ENCODE results near the gene IL32. TPM values are rescaled to one million over a fixed set of nuclear protein-coding genes. Genes with fewer than 3 reads are reported as not detected.

IL32 gene
- polyA plus RNA-seq, 2 donors = 16.5 to 19.0 TPM

DNA sequence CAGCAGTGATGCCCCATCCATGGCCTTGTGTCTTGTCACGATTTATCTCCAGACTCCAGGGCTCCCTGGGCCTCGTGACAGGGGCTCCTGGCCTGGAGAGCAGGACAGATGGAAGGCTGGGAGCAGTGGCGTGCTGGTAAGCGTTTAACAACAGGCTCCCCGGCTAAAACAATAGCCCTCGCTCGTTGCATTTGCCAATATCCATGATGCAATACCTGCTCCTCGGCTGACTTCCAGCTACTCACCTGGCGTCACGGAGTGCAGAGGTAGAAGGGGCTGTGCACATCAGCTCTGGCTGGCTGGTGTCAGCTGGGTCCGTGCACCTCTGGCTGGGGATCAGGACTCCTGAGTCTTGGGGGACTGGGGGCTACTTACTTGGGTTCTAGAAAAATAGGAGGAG is 27.2 kb upstream of the IL32 start:
- peaks cover 0 to 3% of the 10 kb centered on the region in 2 donors for H3K27me3 ChIP-seq (ENCODE audit: control insufficient read depth in 1 of 2, insufficient read depth in 2 of 2, low read length in 2 of 2)
- H3K36me3 ChIP-seq (ENCODE audit: control insufficient read depth in 2 of 2, insufficient read depth in 2 of 2, low read length in 1 of 2) = no peaks in the 10 kb centered on the region
- 24 to 32% methylated on average over 11 of the region's 11 CpGs for WGBS, 2 donors
- H3K4me3 ChIP-seq (ENCODE audit: low read depth in 1 of 2, low read length in 2 of 2) = no peak overlapping the region
- peaks cover 0 to 2% of the 10 kb centered on the region in 2 donors for H3K4me1 ChIP-seq (ENCODE audit: control insufficient read depth in 2 of 2, insufficient read depth in 2 of 2, low read length in 1 of 2)
- H3K27ac ChIP-seq (ENCODE audit: low read depth in 2 of 2, low read length in 1 of 2) = peak overlapping the region; percentile 23 to 92
- no peaks in the 10 kb centered on the region for H3K9me3 ChIP-seq (ENCODE audit: control insufficient read depth in 2 of 2, insufficient read depth in 1 of 2, low read depth in 1 of 2, low read length in 1 of 2)

DNA sequence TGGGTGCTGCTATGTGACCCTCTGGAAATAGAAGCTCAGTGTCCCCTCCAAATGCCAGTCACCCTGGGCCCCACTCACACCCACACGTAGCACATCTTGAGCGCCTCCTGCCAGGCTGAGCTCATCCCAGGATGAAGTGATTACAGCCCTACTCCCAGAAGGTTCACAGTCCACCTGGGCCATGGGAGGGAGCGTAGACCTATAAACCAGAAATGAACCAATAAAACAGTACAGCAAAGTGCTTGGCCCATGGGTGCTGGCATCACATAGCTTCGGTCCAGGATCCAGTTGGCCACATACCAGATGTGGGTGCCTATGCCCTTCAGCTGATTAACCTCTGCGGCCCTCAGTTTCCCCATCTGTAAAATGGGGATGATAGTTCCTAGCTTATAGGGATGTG is 26.5 kb upstream of the IL32 start:
- Histone ChIP-seq H3K4me1 (ENCODE audit: control insufficient read depth in 2 of 2, insufficient read depth in 2 of 2, low read length in 1 of 2) (peaks cover 0 to 2% of the 10 kb centered on the region in 2 donors), H3K9me3 (ENCODE audit: control insufficient read depth in 2 of 2, insufficient read depth in 1 of 2, low read depth in 1 of 2, low read length in 1 of 2) (no peaks in the 10 kb centered on the region), H3K4me3 (ENCODE audit: low read depth in 1 of 2, low read length in 2 of 2) (no peak overlapping the region), H3K36me3 (ENCODE audit: control insufficient read depth in 2 of 2, insufficient read depth in 2 of 2, low read length in 1 of 2) (no peaks in the 10 kb centered on the region), H3K27me3 (ENCODE audit: control insufficient read depth in 1 of 2, insufficient read depth in 2 of 2, low read length in 2 of 2) (peaks cover 0 to 3% of the 10 kb centered on the region in 2 donors), H3K27ac (ENCODE audit: low read depth in 2 of 2, low read length in 1 of 2) (peak overlapping the region in 1 of 2 donors; percentile 92)
- 68 to 81% methylated on average over 5 of the region's 5 CpGs for WGBS, 2 donors

DNA sequence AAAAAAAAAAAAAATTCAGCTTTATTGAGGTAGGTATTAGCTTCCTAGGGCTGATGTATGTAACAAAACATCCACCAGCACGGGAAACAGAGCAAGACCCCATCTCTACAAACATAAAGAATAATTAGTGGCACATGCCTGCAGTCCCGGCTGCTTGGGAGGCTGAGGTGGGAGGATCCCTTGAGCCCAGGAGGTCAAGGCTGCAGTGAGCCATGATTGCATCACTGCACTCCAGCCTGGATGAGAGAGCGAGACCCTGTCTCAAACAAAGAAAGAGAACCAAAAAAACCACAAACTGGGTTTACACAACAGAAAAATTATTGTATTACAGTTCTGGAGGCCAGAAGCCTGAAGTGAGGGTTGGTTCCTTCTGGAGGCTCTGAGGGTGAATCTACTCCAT is 23.1 kb upstream of the IL32 start:
- Histone ChIP-seq H3K36me3 (ENCODE audit: control insufficient read depth in 2 of 2, insufficient read depth in 2 of 2, low read length in 1 of 2) (no peaks in the 10 kb centered on the region), H3K27ac (ENCODE audit: low read depth in 2 of 2, low read length in 1 of 2) (no peak overlapping the region), H3K27me3 (ENCODE audit: control insufficient read depth in 1 of 2, insufficient read depth in 2 of 2, low read length in 2 of 2) (peaks cover 0 to 14% of the 10 kb centered on the region in 2 donors), H3K4me3 (ENCODE audit: low read depth in 1 of 2, low read length in 2 of 2) (no peak overlapping the region), H3K4me1 (ENCODE audit: control insufficient read depth in 2 of 2, insufficient read depth in 2 of 2, low read length in 1 of 2) (peaks cover 5 to 6% of the 10 kb centered on the region in 2 donors), H3K9me3 (ENCODE audit: control insufficient read depth in 2 of 2, insufficient read depth in 1 of 2, low read depth in 1 of 2, low read length in 1 of 2) (no peaks in the 10 kb centered on the region)
- WGBS, 2 donors = 83 to 84% methylated on average over 3 of the region's 3 CpGs

DNA sequence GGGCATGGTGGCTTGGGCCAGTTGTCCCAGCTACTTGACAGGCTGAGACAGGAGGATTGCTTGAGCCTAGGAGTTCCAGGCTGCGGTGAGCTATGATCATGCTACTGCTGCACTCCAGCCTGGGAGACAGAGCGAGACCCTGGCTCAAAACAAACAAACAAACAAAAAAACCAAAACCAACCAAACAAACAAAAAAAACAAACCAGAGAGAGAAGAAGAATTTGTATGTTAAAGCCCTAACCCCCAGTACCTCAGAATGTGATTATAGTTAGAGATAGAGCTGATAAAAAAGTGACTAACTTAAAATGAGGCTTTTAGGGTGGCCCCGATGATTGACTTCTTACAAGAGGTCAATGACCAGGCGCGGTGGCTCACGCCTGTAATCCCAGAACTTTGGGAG is 20.7 kb upstream of the IL32 start:
- Histone ChIP-seq H3K4me1 (ENCODE audit: control insufficient read depth in 2 of 2, insufficient read depth in 2 of 2, low read length in 1 of 2) (peaks cover 5 to 6% of the 10 kb centered on the region in 2 donors), H3K36me3 (ENCODE audit: control insufficient read depth in 2 of 2, insufficient read depth in 2 of 2, low read length in 1 of 2) (no peaks in the 10 kb centered on the region), H3K27me3 (ENCODE audit: control insufficient read depth in 1 of 2, insufficient read depth in 2 of 2, low read length in 2 of 2) (peaks cover 0 to 20% of the 10 kb centered on the region in 2 donors), H3K4me3 (ENCODE audit: low read depth in 1 of 2, low read length in 2 of 2) (no peak overlapping the region), H3K9me3 (ENCODE audit: control insufficient read depth in 2 of 2, insufficient read depth in 1 of 2, low read depth in 1 of 2, low read length in 1 of 2) (no peaks in the 10 kb centered on the region), H3K27ac (ENCODE audit: low read depth in 2 of 2, low read length in 1 of 2) (no peak overlapping the region)
- 90 to 91% methylated on average over 6 of the region's 6 CpGs for WGBS, 2 donors

DNA sequence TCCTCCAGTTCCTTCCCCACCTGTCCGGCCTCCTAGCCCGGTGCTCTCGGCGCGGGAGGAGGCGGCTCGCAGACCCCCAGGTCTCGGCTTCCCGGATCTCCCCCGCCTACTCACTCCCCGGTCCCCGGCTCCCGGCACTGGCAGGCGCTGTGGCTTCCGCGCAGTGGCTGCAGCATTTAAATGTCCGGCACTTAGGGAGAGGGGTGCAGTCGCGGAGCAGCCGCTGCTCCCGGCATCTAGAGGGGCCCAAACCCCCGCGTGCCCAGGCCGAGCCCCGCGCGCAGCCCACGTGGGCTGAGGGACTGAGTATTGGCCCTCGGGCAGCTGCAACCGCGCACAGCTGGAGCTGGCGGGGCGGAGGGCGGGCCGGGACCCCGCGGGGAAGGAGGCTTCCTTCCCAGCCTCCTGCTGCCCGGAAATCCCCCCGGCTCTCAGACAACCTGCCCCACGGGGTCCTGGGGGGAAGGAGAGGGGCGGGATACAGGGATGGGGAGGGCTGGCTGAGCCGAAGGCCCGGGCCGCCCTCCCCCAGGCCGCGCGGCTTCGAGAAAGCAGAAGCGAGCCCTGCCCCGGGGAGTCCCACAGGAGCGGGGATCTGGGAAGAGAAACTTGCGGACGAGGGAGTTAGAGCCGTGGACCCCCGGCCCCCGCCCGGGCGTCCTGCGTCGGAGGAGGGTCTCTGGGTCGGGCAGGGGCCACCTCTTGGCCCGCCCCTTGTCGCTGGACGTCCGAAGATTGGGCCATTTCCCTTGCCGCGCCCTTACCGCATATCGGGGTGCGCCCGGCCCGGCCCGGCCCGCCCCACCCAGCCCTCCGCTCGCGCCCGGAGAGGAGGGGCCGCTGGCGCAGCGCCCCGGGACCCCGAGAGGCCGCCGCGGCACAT is 19.4 kb upstream of the IL32 start, which contains the start of gene MMP25:
Gene MMP25, plus strand, starts transcription at position 804 of the 883 bp plus-strand sequence. CDS start 357 bp downstream, outside the sequence.
- Histone ChIP-seq H3K36me3 (ENCODE audit: control insufficient read depth in 2 of 2, insufficient read depth in 2 of 2, low read length in 1 of 2) (no peaks in the 10 kb centered on the region), H3K4me3 (ENCODE audit: low read depth in 1 of 2, low read length in 2 of 2) (peak within 1 kb of the TSS; percentile 30 to 51), H3K4me1 (ENCODE audit: control insufficient read depth in 2 of 2, insufficient read depth in 2 of 2, low read length in 1 of 2) (peaks cover 5 to 6% of the 10 kb centered on the region in 2 donors), H3K9me3 (ENCODE audit: control insufficient read depth in 2 of 2, insufficient read depth in 1 of 2, low read depth in 1 of 2, low read length in 1 of 2) (no peaks in the 10 kb centered on the region), H3K27ac (ENCODE audit: low read depth in 2 of 2, low read length in 1 of 2) (no peak within 1 kb of the TSS), H3K27me3 (ENCODE audit: control insufficient read depth in 1 of 2, insufficient read depth in 2 of 2, low read length in 2 of 2) (peaks cover 0 to 20% of the 10 kb centered on the region in 2 donors)
- WGBS, 2 donors = 1 to 2% methylated on average over 47 to 86 of the region's 86 CpGs

DNA sequence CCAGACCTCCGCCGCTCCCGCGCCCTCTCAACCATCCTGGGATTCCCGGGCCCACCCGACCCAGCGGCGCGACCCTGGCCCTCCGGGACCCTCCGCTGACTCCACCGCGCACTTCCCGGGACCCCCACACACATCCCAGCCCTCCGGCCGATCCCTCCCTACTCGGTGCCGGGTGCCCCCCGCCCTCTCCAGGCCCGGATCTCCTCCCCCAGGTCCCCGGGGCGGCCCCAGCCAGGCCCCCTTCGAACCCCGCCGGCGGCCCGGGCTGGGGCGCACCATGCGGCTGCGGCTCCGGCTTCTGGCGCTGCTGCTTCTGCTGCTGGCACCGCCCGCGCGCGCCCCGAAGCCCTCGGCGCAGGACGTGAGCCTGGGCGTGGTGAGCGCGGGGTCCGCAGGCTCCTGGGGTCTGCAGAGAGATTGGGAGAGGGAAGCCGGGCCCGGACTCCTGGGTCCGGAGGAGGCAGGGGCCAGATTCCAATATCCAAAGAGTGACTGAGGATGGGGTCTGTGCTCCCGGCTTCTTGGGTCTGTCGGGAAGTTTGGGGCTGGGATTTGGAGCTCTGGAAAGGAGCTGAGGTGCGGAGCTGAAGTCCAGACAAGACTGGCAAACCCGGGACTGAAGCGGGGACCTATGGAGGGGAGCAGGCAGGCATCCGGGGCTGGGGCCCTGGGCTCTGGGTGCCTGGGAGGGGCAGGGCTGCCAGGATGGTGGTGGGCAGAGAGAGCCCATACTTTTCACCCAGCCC is 18.6 kb upstream of the IL32 start:
- WGBS, 2 donors = 1 to 2% methylated on average over 43 to 54 of the region's 54 CpGs
- no peaks in the 10 kb centered on the region for H3K36me3 ChIP-seq (ENCODE audit: control insufficient read depth in 2 of 2, insufficient read depth in 2 of 2, low read length in 1 of 2)
- no peaks in the 10 kb centered on the region for H3K9me3 ChIP-seq (ENCODE audit: control insufficient read depth in 2 of 2, insufficient read depth in 1 of 2, low read depth in 1 of 2, low read length in 1 of 2)
- H3K27me3 ChIP-seq (ENCODE audit: control insufficient read depth in 1 of 2, insufficient read depth in 2 of 2, low read length in 2 of 2) = peaks cover 0 to 20% of the 10 kb centered on the region in 2 donors
- H3K4me1 ChIP-seq (ENCODE audit: control insufficient read depth in 2 of 2, insufficient read depth in 2 of 2, low read length in 1 of 2) = peaks cover 5 to 6% of the 10 kb centered on the region in 2 donors
- no peak overlapping the region for H3K27ac ChIP-seq (ENCODE audit: low read depth in 2 of 2, low read length in 1 of 2)
- peak overlapping the region; percentile 30 to 51 for H3K4me3 ChIP-seq (ENCODE audit: low read depth in 1 of 2, low read length in 2 of 2)

DNA sequence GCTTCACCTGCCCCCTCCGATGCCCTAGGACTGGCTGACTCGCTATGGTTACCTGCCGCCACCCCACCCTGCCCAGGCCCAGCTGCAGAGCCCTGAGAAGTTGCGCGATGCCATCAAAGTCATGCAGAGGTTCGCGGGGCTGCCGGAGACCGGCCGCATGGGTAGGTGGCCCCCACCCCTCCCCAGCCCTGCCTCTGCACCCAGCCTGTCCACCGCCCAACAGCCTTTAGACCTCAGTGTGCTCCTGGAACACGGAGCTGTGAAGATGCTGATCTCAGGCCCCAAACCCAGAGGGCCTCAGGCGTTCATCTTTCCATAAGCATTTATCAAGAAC is 18.1 kb upstream of the IL32 start:
- Histone ChIP-seq H3K9me3 (ENCODE audit: control insufficient read depth in 2 of 2, insufficient read depth in 1 of 2, low read depth in 1 of 2, low read length in 1 of 2) (no peaks in the 10 kb centered on the region), H3K36me3 (ENCODE audit: control insufficient read depth in 2 of 2, insufficient read depth in 2 of 2, low read length in 1 of 2) (no peaks in the 10 kb centered on the region), H3K27ac (ENCODE audit: low read depth in 2 of 2, low read length in 1 of 2) (no peak overlapping the region), H3K4me1 (ENCODE audit: control insufficient read depth in 2 of 2, insufficient read depth in 2 of 2, low read length in 1 of 2) (peaks cover 5 to 6% of the 10 kb centered on the region in 2 donors), H3K27me3 (ENCODE audit: control insufficient read depth in 1 of 2, insufficient read depth in 2 of 2, low read length in 2 of 2) (peaks cover 0 to 20% of the 10 kb centered on the region in 2 donors), H3K4me3 (ENCODE audit: low read depth in 1 of 2, low read length in 2 of 2) (no peak overlapping the region)
- WGBS, 2 donors = 15 to 16% methylated on average over 13 of the region's 13 CpGs

DNA sequence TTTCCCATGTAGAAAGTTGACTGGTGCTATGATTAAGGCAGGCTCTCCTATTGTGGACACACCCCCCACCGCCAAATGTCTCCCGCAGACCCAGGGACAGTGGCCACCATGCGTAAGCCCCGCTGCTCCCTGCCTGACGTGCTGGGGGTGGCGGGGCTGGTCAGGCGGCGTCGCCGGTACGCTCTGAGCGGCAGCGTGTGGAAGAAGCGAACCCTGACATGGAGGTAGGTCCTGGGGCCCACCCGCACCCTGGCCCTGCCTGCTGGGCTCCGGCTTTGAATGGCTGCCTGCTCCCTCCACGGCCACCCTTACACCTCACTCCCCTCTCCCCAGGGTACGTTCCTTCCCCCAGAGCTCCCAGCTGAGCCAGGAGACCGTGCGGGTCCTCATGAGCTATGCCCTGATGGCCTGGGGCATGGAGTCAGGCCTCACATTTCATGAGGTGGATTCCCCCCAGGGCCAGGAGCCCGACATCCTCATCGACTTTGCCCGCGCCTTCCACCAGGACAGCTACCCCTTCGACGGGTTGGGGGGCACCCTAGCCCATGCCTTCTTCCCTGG is 15.4 kb upstream of the IL32 start:
- Histone ChIP-seq H3K9me3 (ENCODE audit: control insufficient read depth in 2 of 2, insufficient read depth in 1 of 2, low read depth in 1 of 2, low read length in 1 of 2) (no peaks in the 10 kb centered on the region), H3K27ac (ENCODE audit: low read depth in 2 of 2, low read length in 1 of 2) (no peak overlapping the region), H3K27me3 (ENCODE audit: control insufficient read depth in 1 of 2, insufficient read depth in 2 of 2, low read length in 2 of 2) (peaks cover 0 to 14% of the 10 kb centered on the region in 2 donors), H3K4me1 (ENCODE audit: control insufficient read depth in 2 of 2, insufficient read depth in 2 of 2, low read length in 1 of 2) (peaks cover 6 to 7% of the 10 kb centered on the region in 2 donors), H3K36me3 (ENCODE audit: control insufficient read depth in 2 of 2, insufficient read depth in 2 of 2, low read length in 1 of 2) (peaks cover 0 to 5% of the 10 kb centered on the region in 2 donors), H3K4me3 (ENCODE audit: low read depth in 1 of 2, low read length in 2 of 2) (no peak overlapping the region)
- WGBS, 2 donors = 79 to 86% methylated on average over 26 of the region's 26 CpGs

DNA sequence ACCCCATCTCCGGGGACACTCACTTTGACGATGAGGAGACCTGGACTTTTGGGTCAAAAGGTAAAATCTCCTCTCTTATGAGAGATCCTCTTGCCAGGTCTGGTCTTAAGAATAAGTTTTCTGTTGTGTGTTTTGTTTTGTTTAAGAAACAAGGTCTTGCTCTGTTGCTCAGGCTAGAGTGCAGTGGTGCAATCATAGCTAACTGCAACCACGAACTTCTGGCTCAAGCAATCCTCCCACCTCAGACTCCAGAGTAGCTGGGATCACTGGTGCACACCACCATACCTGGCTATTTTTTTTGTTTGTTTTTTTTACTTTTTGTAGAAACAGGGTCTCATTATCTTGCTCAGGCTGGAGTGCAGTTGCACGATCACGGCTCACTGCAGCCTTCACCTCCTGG is 15.0 kb upstream of the IL32 start:
- Histone ChIP-seq H3K4me3 (ENCODE audit: low read depth in 1 of 2, low read length in 2 of 2) (no peak overlapping the region), H3K4me1 (ENCODE audit: control insufficient read depth in 2 of 2, insufficient read depth in 2 of 2, low read length in 1 of 2) (peaks cover 4 to 7% of the 10 kb centered on the region in 2 donors), H3K27me3 (ENCODE audit: control insufficient read depth in 1 of 2, insufficient read depth in 2 of 2, low read length in 2 of 2) (peaks cover 0 to 13% of the 10 kb centered on the region in 2 donors), H3K27ac (ENCODE audit: low read depth in 2 of 2, low read length in 1 of 2) (no peak overlapping the region), H3K9me3 (ENCODE audit: control insufficient read depth in 2 of 2, insufficient read depth in 1 of 2, low read depth in 1 of 2, low read length in 1 of 2) (no peaks in the 10 kb centered on the region), H3K36me3 (ENCODE audit: control insufficient read depth in 2 of 2, insufficient read depth in 2 of 2, low read length in 1 of 2) (peaks cover 0 to 5% of the 10 kb centered on the region in 2 donors)
- 74 to 86% methylated on average over 5 of the region's 5 CpGs for WGBS, 2 donors

Measured in esophagus (tissue), 2 donors.